ENCODE results near the gene SLC22A17. TPM values are rescaled to one million over a fixed set of nuclear protein-coding genes. Genes with fewer than 3 reads are reported as not detected.

Gene SLC22A17
- total and polyA plus RNA-seq, 9 of the 15 experiments (the other 6 are each of a cell fraction or from before 2014, with no cell fraction given) = 0.07 to 0.09 TPM; not detected in 7

DNA sequence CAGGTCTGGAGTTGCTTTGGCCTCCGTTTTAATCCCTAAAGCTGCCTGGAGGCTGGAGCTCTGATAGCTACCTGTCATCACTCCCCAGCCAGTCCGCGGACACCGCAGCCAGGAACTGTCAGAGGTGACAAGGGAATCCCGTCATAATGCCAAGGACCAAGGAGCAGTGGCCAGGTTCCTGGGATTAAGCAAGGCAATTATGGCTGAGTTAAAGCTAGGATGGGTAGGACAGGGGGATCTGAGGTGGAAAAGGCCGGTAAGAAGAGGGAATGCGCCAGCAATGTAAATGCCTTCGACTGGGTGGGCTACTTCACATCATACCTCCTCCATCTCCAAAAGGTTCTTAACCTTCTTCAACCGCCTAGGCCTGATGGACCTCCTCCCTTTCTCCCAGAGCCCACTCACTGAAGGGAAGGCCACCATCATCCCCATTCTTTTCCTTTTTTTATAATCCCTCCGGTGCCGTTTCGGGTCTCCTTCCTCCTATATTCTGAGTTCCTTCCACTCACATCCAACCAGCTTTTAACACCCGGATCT, 51.9 kb downstream of the SLC22A17 start:
- H3K4me1 ChIP-seq (replicated peaks in 1 of 2; ENCODE audit: control insufficient read depth in 2 of 2, insufficient read depth in 2 of 2, low read length in 2 of 2) = peaks cover 17 to 26% of the 10 kb centered on the region in 2 experiments
- 1% methylated on average over 9 of the region's 13 CpGs for WGBS (ENCODE audit: insufficient coverage, low coverage, missing lambda C conversion rate)
- H3K9me3 ChIP-seq (replicated peaks; ENCODE audit: control insufficient read depth, insufficient read depth, low read depth, low read length) = no peaks in the 10 kb centered on the region
- H3K36me3 ChIP-seq (ENCODE audit: control insufficient read depth, insufficient read depth, low read length) = peaks cover 23% of the 10 kb centered on the region; the same call in 2 of the 3 replicates
- H3K27me3 ChIP-seq (ENCODE audit: control insufficient read depth in 2 of 2, insufficient read depth in 2 of 2, low read length in 2 of 2) = no peaks in the 10 kb centered on the region
- no peaks in the 10 kb centered on the region for H3K9me1 ChIP-seq (ENCODE audit: control insufficient read depth, insufficient read depth, low read length)
- peaks cover 16% of the 10 kb centered on the region for H3K79me2 ChIP-seq (ENCODE audit: control insufficient read depth, insufficient read depth, low read length)
- DNase-seq (ENCODE audit: extremely low read depth in 1 of 4, low spot score in 3 of 4) (peak in 2 of 4 experiments; percentile 32 to 55), ATAC-seq (no peak), FAIRE-seq (peak; percentile 46)
- intact Hi-C loops (cut with micrococcal nuclease) (loop anchor here (2.0 to 5.0 kb wide), 3 partner anchors 14 to 178 kb away; partner anchors contain the start of gene HOMEZ), in situ Hi-C loops (cut with MboI) (no loop called here)
- peak overlapping the region; percentile 67 for H3K4me3 ChIP-seq
- H3K27ac ChIP-seq (ENCODE audit: extremely low read depth, low read depth, low read length) = peak overlapping the region; percentile 95
- TSS peak; percentile 66 for BruUV-seq (replicated peaks)
- ChIA-PET CTCF (ENCODE audit: low intra/inter-chr PET ratio) (interaction anchor here (1.0 to 5.9 kb wide), 4 partner anchors 35 to 232 kb away, joined by 3 to 58 read pairs (median 30); no protein-coding TSS in a partner anchor), POLR2A (interaction anchor here (0.6 to 2.8 kb wide), 10 partner anchors 8 to 256 kb away, joined by 3 to 29 read pairs (median 4); partner anchors contain the start of genes C14orf119, HOMEZ and PABPN1)
- H3K9ac ChIP-seq (ENCODE audit: insufficient read depth in 1 of 2, low read depth in 2 of 2, low read length in 2 of 2) = peak overlapping the region; percentile 90 to 93
- peak overlapping the region; percentile 100 for H3K4me2 ChIP-seq (ENCODE audit: insufficient read depth, low read length)
- no peaks in the 10 kb centered on the region for H4K20me1 ChIP-seq (replicated peaks; ENCODE audit: control insufficient read depth, insufficient read depth, low read length)
- peak overlapping the region; percentile 77 for H2AFZ ChIP-seq (ENCODE audit: low read depth, low read length)
- TF ChIP-seq SREBF2 (CRISPR knock-in tag; IDR thresholded peaks at IDR 0.05) (no peak), BHLHE40 (IDR thresholded peaks at IDR 0.05; ENCODE audit: low read length) (no peak), TBL1XR1 (IDR thresholded peaks at IDR 0.05; ENCODE audit: low read length in 2 of 2) (no peak), MCM2 (IDR thresholded peaks at IDR 0.05; ENCODE audit: low read depth) (no peak), COPS2 (conservative IDR thresholded peaks at IDR 0.05) (no peak), ELF2 (CRISPR knock-in tag; IDR thresholded peaks at IDR 0.05) (no peak; the same call in 1 of the 2 replicates), ZFP36 (IDR thresholded peaks at IDR 0.05; ENCODE audit: low read depth, low read length, partially characterized antibody) (no peak), CBX2 (IDR thresholded peaks at IDR 0.05; ENCODE audit: insufficient read depth, low read length, poor library complexity, severe bottlenecking) (no peak), ZNF444 (CRISPR knock-in tag; IDR thresholded peaks at IDR 0.05) (no peak), ZNF253 (CRISPR knock-in tag; conservative IDR thresholded peaks at IDR 0.05) (no peak), TARDBP (IDR thresholded peaks at IDR 0.05) (no peak), BMI1 (IDR thresholded peaks at IDR 0.05; ENCODE audit: low read length) (no peak), HDAC2 (IDR thresholded peaks at IDR 0.05) (no peak), MEF2D (tag; conservative IDR thresholded peaks at IDR 0.05; ENCODE audit: low read depth) (no peak), CCNT2 (IDR thresholded peaks at IDR 0.05; ENCODE audit: borderline replicate concordance, extremely low read depth, insufficient read length, low read depth, low read length) (no peak), ESRRB (CRISPR knock-in tag; IDR thresholded peaks at IDR 0.05; ENCODE audit: borderline replicate concordance) (no peak)
- TF ChIP-seq, protein P1, sequence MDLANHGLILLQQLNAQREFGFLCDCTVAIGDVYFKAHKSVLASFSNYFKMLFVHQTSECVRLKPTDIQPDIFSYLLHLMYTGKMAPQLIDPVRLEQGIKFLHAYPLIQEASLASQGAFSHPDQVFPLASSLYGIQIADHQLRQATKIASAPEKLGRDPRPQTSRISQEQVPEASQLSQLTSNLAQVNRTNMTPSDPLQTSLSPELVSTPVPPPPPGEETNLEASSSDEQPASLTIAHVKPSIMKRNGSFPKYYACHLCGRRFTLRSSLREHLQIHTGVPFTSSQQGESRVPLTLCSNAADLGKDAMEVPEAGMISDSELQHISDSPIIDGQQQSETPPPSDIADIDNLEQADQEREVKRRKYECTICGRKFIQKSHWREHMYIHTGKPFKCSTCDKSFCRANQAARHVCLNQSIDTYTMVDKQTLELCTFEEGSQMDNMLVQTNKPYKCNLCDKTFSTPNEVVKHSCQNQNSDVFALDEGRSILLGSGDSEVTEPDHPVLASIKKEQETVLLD (IDR thresholded peaks at IDR 0.05) = no peak
- TF ChIP-seq, protein P2, sequence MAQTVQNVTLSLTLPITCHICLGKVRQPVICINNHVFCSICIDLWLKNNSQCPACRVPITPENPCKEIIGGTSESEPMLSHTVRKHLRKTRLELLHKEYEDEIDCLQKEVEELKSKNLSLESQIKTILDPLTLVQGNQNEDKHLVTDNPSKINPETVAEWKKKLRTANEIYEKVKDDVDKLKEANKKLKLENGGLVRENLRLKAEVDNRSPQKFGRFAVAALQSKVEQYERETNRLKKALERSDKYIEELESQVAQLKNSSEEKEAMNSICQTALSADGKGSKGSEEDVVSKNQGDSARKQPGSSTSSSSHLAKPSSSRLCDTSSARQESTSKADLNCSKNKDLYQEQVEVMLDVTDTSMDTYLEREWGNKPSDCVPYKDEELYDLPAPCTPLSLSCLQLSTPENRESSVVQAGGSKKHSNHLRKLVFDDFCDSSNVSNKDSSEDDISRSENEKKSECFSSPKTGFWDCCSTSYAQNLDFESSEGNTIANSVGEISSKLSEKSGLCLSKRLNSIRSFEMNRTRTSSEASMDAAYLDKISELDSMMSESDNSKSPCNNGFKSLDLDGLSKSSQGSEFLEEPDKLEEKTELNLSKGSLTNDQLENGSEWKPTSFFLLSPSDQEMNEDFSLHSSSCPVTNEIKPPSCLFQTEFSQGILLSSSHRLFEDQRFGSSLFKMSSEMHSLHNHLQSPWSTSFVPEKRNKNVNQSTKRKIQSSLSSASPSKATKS (CRISPR knock-in tag; IDR thresholded peaks at IDR 0.05) = no peak
- TF ChIP-seq, protein P3, sequence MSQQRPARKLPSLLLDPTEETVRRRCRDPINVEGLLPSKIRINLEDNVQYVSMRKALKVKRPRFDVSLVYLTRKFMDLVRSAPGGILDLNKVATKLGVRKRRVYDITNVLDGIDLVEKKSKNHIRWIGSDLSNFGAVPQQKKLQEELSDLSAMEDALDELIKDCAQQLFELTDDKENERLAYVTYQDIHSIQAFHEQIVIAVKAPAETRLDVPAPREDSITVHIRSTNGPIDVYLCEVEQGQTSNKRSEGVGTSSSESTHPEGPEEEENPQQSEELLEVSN (IDR thresholded peaks at IDR 0.05; ENCODE audit: borderline replicate concordance in 1 of 2, extremely low read depth in 1 of 2, insufficient read depth in 1 of 2, insufficient read length in 1 of 2, low read depth in 1 of 2, low read length in 1 of 2, poor library complexity in 1 of 2, severe bottlenecking in 1 of 2) = no peak
